CD4-positive, alpha-beta T cell treated with Interleukin-15 for 4 hours (primary cell): ENCODE data around the gene THSD7A.

Experiments used
- DNase-seq: peaks from one replicate; pipeline ENCODE4 v3.0.0-alpha.2; 2020; ENCODE audit warnings: low spot score

Gene THSD7A

DNA sequence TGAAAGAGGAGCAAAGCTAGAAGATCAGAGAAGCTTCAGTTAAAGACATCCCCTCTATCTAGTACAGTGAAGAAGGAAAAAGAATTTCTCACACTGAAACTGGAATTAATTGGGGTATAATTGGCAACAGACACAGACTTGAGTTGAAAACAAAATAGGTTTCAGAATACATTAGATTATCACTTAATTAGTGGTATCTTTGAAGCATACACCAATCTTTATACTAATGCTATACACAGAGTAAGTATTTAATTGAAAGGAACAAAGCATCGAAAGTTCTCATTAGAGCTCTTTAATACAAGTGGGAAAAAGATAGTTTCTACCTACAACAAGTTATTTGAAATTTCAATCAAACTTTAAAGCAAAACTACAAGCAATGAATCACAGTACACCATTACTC, 128.2 kb downstream of the THSD7A start:
- DNase-seq = no peak

DNA sequence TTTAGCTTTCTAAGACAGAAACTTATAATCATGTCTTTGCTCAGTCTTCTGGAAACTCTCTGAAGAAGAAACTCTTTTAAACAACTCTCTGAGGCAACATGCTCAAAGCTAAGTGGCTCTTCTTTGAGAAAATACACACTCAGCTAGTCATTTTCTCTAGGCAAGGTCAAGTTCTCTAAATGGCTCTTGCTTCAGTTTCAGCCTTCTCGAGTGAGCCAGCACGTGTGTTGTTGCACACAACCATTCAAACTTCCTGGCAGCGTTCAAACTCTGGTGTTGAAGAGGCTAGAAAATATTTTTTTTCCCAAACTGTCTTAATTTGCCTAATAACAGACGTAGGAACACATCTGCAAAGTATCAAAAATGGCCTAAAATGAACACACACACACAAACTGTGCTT, 129.1 kb downstream of the THSD7A start:
- DNase-seq = no peak

DNA sequence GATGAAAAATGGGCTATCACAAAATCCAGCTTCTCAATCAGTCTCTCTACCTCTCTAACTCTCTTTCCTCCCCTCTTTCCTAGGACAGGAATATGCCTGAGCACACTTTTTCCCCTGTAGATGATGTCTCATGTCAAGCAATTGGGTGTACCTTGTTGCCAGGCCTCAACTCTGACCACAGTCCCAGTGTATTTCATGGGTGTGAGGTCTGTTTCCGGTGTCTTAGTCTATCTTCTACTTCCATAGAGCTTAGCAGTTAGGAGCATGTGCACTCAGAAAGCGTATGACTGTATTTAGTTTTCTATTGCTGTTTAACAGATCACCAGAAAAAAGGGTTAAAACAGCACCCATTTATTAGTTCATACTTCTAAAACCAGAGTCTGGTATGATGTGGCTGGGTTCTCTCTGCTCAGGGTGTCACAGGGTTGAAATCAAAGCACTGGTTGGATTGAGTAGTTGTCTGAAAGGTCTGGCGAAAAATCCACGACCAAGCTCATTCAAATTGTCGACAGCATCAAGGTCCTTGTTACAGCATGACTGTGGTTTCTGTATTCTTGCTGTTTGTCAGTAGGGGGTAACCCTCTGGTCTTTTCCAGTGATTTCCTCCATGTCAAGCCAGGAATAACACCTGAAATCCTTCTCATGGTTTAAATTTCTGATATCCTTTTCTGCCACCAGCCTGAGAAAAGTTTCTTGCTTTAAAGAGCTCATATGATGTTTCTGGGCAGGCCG, 130.0 kb downstream of the THSD7A start:
- DNase-seq = no peak

DNA sequence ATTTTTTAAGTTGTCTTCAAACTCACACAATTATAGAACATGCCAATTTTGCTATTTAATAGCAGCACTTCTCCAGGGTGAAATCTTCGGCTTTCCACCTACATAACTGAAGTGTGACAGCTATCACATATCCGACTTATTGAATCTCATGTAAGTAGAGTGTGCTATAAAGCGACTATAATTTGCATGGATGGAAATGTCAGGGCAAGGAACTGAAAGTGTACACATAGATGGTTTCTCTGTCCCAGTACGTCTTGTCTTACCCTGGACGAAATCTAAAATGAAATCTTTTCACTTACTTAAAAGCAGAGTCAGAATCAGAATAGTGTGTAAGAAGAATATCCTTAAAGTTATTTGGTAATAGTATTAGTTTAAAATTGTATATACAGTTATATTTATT, 132.3 kb downstream of the THSD7A start:
- DNase-seq = no peak

DNA sequence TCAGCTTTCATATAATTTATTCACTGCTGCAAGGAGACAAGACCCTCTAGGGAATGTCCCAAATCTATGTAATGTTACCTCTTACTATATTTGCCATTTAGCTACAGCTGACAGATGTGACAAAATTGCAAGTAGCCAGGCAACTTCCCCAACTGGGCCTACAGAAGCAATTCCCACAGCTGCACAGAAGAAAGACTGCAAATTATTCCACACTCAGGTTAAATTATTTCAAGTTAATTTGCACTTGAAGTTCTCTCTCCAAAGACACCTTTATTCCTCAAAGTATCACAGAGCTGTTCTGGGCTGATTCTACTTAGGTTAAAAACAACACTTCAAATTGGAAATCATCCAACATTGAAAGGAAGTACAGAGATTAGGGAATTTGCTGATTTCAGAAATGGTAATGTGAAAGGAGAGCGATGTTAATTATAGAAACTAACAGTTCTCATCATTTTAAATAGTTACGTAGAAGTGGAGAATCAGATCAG, 133.6 kb downstream of the THSD7A start:
- DNase-seq = no peak

DNA sequence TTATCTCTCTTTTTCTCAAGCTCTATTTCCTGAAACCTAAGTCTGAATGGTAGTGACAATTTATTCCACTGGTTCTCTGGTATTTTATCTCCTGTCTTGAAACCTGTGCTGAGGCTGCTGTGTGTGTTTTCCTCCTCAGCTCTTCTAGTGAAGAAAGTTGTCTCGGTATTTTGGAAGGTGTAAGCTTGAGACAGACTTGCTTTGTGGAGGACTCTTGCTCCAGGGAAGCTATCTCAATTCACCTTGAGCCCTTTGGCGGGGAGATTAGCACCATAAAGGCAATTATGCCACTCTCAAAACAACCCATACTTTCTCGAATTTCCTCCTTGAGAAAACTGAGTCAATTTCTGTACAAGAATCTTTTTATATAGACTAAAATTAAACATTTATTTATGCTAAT, 141.6 kb downstream of the THSD7A start:
- DNase-seq = no peak

DNA sequence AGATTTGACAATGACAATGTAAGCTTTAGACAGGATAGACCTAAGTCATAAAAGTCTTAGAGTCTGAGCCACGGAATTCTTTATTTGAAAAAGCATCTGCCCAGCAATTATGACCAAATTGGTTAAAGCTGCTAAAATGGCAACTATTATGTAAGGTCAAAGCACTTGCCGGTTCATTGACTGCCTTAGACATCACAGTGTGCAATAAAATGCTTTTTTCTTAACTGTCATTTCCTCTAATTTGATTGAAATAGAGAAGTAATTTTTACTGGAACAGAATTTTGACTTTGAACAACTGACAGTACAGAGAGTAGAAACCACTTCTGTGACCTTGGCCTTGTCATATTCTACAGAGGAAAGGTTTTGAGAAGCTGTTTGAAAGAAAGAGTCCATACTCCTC, 142.9 kb downstream of the THSD7A start:
- DNase-seq = no peak

DNA sequence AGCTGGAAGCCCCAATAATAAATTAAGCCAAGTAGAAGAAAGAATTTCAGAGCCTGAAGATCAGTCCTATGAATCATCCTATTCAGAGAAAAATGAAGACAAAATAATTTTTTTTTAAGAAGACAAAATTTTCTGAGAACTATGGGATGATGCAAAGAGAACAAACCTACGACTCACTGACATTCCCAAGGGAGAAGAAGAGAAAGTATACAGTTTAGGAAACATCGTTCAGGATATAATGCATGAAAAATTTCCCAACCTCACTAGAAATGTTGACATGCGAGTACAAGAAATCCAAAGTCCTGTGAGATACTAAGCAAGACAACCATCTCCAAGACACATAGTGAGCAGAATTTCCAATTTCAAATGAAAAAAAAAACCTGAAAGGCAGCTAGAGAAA, 150.5 kb downstream of the THSD7A start:
- DNase-seq = no peak

DNA sequence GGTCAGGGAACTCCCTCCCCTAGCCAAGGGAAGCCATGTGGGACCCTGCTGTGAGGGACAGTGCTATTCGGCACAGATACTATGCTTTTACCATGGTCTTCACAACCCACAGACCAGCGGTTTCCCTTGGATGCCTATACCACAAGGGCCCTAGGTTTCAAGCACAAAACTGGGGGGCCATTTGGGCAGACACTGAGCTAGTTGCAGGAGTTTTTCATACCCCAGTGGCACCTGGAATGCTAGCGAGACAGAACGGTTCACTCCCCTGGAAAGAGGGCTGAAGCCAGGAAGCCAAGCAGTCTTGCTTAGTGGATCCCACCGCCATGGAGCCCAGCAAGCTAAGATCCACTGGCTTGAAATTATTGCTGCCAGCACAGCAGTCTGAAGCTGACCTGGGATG, 156.8 kb downstream of the THSD7A start:
- no peak for DNase-seq

DNA sequence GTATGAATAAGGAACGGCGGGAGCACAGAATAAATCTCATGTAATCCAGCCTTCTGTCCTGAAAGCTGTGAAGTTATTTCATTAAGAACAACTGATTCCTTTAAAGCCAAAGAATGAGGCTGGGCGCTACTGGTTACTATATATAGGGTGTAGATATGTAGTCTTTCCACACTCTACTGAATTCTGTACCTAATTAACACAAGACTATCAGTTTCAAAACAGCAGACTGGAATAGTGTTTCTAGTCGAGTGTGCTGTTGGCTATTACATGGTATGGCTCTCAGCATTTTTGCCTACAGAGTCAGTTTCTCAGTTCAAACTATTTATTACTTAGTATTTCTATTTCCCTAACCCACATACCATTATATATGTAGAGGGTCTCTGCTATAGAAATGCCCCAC, 163.3 kb downstream of the THSD7A start:
- no peak for DNase-seq

DNA sequence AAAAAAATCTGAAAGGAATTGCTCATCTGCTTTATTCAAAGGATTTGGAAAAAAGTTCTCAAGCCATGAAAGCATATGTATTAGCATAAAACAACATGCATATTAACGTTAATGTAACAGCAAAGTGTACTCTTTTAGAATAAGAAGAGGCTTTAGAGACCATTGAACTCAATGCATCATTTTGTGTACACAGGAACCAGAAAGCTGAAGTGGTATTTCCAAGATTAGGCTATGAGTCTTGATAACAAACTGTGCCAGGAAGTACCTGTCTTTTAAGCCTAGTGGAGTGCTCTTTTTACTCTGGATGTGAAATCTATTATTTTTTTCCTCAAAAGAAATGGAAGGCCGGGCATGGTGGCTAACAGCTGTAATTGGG, 164.2 kb downstream of the THSD7A start:
- DNase-seq = no peak

DNA sequence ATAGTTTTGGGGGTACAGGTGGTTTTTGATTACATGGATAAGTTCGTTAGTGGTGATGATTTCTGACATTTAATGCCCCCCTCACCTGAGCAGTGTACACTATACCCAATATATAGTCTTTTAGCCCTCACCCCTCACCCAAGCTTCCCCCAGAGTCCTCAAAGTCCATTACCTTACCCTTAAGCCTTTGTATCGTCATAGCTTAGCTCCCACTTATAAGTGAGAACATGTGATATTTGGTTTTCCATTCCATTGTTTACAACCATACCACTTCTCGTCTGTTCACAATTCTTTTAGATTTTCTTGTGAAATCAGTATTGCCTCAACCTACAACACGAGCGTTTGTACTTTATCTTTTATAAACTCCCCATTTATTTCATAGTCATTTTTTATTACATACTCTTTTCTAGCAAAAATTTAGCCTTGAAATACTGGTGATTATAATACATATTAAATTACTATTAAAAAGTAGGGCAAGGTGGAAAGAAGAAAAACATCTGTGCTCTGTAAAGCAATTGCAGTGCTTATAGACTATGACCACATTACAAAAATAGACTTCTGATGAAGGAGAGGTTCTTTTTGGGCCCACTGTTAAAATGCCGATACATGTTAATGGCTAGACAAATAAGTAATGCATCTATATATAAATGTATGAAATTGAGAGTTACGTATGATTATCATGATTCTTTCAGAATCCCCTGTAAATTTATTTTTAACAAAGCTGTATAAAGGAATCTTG, 164.8 kb downstream of the THSD7A start:
- no peak for DNase-seq

DNA sequence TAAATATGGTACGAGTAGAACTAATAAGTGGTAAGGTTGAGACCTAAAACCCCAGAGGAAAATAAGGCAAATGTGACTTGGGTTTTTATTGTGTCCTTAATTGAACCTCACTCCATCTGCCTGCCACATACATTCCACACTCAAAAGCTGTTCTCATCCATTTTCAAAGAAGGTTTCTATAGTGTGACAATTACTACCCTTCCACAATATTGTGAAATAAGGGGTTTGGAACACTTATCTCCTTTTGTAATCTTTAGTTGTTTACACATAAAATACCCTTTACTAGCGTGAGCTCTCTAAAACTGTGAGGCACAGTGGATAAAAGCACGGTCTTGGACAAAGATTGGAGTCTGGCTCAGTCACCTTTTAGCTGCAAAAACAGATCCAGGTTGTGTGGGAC, 166.6 kb downstream of the THSD7A start:
- no peak for DNase-seq

DNA sequence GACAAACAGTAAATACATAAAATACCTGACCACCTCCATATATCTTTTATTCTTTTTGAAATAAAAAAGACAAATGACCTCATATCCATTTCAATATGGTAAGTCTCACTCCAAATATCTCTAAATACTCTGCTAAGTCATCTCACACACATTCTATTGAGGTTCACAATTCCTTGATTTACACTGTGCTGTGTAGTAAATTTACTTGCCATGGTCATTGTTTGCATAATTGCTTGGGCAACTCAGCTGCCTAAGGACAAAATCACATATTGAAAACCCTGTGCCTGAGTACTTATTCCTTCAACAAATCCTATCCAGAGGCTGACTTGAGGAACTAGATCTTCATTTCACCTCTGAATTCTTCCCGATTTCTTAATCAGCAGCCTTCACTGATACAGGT, 176.4 kb downstream of the THSD7A start:
- DNase-seq = no peak

DNA sequence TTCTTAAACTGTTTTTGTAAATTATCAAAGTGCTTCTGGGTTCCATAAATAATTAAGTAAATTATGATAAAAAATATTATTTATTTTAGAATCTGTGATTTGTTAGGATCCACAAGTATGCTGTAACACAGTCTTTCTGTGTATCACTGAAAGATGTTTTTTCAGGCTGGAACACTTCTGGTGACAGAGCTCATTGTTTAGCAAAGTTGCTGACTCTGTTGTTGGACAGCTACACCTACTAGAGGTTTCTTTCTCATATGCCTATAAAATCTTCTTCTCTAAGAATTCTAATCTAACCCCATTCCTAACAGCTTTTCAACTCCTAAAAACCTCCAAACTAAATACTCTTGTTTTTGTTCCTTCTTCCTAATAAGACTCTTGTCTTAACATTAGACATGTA, 176.8 kb downstream of the THSD7A start:
- no peak for DNase-seq

DNA sequence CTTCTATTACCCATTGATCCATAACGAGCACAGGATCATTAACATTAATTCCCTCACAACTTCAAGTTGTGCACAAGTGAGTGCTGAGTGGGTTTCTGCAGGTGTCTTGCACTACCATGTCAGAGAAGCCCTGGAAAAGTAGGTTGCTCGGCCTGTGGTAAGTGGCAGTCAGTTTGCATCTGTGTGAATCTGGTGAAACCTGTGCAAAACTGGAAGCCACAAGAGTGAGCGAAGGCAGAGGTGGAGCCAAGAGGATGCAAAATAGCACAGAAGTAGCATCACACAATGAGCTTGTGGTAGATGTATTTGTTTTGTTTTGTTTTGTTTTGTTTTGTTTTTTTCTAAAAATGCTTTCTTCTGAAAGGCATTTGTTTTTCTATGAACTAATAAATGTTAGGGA, 181.5 kb downstream of the THSD7A start:
- no peak for DNase-seq

DNA sequence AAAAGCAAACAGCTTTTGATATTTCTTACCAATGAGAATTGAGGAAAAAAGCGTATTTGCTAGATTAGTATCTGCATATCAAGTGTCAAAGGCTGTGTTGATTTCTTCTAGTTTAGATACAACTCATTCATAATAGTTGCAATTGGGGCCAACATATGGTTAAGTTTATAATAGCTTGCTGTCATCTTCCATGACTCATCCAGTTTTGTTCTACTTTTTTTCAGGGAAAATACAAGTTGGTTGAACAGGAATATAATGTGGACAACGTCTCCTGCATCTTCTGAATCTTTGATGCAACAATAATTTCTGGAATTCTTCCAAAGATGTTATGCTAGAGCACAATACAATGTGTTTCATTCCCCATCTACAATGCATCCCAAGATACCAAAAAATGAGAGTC, 182.0 kb downstream of the THSD7A start:
- no peak for DNase-seq

DNA sequence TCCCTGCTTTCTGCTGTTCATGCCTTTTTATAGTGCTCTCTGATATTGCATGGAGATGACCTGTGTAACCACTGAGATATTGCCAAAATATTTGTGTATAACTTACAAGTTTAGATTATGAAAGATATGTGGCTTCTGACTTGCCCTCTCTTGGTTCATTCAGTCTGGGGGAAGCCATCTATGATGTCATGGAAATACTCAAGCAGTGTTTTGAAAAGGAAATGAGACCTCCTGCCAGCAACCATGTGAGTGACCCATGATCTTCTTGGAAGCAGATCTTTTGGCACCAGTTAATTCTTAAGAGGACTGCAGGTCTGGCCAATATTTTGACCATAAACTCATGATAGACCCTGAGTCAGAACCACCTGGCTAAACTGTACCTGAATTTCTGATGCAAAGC, 183.0 kb downstream of the THSD7A start:
- DNase-seq = no peak

DNA sequence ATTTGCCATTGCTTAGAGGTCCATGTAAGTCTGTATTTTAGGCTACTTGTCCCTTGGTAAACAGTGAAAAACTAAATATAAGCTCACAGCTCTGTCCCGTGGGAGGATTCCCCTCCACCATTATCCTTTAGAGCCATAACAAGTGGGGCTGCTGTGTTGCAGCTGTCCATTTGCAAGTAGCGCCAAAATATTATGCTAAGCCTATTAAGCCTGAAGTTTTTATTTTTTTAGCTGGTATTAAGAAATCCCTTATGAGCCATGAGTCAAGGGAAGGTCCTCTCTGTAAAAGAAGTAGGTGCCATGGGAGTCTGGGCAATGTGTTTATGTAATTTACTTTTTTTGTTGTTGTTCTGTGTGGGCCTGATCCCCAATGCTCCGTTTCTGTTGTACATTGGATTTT, 183.9 kb downstream of the THSD7A start:
- DNase-seq = no peak

DNA sequence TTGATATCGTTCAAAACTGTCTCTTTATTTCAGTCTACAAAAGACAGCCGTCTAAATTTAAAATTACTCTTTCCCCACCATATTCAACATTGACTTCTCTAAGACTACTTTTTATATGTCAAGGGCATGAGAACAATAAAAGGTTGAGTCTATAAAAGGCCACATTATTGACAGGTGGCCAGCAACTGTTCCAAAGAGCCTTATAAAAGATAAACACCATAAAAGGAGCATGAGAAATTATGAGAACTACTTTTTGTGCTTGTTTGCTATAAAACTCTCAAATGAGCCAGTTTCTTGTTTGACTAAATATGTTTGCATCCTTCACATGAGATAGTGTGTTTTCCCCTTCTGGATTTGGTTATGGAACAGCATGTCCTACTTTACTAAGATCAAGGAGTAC, 189.2 kb downstream of the THSD7A start:
- no peak for DNase-seq

DNA sequence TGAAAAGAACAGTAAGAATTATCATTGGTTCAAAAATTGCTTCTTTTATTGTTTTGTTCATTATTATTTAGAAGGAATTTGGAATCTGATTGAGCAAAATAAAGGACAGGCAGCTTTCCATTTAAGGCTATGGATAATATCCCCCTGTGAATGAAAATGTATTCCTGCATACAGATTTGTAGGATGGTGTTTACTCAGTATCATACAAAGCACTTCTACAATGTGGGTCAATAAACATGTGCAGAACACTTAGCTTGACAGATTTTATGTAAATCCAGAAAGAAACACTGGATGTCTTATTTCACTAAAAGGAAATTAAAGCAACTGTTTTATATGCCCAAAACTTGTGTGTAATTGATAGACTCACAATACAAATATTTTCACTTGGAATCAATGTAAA, 189.7 kb downstream of the THSD7A start:
- DNase-seq = no peak

DNA sequence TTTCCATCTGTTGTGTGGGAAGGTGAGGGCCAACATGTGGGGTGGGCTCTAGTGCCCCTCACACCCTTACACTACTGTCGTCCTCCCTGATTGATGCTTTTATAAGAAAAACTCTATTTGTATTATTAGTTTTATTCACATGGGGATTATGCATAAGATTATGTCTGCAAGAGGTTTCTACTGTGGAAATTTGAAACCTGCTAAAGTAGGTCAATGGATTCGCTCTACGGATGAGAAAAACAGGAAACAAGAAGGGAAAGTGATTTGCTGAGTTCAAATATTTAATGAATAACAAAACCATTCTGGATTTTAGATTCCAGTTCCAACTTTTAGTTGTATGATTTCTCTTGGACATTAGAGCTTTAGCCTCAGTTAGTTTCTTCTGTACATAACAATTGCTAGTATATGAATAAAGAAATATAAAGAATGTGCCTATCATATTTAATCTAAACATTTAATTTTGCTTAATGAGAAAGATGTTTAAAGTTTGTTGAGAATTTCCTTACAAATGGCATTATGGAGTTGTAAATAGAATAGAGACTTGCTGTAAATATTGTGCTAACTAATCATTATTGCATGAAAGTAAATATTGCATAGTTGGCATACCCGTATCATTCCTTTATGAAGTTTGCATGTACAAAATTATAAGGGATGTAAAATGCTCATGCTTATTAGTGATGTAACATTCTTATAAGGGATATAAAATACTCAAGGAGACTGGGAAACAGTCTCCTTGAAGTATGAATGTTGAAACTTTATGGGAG, 193.8 kb downstream of the THSD7A start:
- DNase-seq = no peak

DNA sequence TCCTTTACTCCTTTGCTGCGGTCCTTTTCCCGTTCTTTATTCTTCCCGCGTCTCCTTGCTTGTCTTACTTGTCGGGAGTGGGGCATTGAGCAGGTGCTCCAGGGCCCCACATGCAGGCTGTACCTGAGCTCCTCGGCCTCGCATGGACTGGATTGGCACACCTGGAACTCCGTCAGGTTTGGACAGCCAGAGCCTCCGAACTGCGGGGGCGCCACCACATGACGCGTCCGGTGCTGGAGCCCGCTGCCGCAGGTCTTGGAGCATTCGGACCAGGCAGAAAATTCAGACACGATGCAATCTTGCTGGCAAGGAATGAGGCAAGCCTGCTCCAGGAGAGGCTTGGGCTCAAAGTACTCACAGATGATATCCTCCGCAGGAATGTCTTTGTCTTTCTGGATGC, 195.7 kb downstream of the THSD7A start:
- DNase-seq = no peak
